ENCODE measurements around the gene MAGI1.

Gene MAGI1

DNA sequence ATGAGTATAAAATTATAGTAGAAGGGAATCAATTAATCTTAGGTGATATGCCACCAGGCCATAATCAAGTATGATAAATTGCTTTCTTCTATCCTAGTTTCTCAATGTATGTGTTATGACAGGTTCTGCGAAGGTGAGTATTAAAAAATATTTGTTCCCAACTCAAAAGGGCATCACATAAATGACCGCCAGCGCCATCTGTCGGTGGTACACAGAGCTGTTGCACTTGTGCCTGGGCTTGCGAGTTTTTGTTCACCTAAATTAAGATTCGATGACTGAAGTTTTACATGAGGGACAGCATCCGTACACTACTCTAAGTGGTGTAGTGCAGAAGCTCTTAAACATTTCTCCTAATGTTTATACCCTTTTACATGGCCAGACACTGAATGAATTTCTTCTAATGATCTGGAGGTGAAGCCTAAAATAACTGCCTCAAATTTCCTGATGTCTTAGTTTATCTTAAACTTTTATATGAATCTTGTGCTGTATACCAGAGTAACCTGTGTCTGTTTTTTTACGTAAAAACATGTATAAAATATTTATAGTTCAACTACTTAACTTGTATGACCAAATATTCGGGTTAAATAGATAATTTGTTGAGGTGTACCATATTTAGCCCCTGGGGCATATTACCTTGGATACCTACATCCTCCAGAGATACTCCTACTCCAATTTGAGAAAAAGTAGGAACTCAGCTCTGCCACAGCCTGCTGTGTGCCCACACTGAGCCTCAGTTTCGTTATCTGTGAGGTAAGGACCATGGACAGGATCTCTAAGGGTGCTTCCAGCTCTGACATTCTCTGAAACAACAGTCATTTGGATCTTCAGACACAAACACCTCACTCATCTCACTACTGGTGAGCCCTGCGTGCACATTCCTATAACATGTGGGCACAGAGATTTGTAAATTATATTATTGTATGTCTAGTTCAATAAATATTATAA lies 365.6 kb downstream of the MAGI1 start:
- TF ChIP-seq, protein P1, sequence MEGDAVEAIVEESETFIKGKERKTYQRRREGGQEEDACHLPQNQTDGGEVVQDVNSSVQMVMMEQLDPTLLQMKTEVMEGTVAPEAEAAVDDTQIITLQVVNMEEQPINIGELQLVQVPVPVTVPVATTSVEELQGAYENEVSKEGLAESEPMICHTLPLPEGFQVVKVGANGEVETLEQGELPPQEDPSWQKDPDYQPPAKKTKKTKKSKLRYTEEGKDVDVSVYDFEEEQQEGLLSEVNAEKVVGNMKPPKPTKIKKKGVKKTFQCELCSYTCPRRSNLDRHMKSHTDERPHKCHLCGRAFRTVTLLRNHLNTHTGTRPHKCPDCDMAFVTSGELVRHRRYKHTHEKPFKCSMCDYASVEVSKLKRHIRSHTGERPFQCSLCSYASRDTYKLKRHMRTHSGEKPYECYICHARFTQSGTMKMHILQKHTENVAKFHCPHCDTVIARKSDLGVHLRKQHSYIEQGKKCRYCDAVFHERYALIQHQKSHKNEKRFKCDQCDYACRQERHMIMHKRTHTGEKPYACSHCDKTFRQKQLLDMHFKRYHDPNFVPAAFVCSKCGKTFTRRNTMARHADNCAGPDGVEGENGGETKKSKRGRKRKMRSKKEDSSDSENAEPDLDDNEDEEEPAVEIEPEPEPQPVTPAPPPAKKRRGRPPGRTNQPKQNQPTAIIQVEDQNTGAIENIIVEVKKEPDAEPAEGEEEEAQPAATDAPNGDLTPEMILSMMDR (conservative IDR thresholded peaks at IDR 0.05), result peak; percentile 87
- no peak for TF ChIP-seq ZFX (IDR thresholded peaks at IDR 0.05)
- H3K27ac ChIP-seq, result no peak overlapping the region

DNA sequence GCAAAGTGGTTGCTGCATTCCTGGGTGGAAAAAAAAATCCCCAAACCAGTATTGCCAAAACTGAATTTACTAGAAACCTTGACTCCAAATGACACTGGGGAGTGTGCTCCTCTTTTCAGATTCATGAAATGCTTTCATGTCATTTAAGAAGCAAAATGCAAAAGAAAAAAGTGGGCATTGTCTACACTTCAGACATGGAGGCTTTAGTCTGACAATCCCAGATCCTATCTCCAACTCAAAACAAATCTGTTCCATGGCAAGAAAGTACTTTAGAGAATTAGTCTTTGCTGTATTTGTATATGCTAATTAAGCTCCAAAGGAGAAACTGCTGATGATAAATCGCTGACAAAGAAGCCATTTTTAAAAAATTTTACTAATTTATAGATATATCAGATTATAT lies 366.7 kb downstream of the MAGI1 start:
- H3K27ac ChIP-seq, result no peak overlapping the region
- TF ChIP-seq ZFX (IDR thresholded peaks at IDR 0.05), result no peak
- TF ChIP-seq, protein P1 (conservative IDR thresholded peaks at IDR 0.05), result no peak

DNA sequence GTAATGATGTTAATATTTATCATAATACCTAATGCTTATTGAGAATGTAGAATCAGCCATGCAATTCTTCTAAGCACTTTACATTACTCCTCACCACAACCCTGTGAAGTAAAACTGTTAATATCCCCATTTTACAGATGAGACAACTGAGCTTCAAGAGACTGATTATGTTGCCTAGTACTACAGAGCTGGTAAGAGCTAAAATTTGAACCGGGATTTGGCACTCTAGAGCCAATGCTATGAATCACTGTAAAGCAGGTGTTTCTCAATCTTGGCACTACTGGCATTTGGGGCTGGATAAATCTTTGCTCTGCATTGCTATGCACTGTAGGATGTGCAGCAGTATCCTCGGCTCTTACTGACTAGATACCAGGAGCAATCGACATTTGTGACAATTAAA lies 367.7 kb downstream of the MAGI1 start:
- no peak overlapping the region for H3K27ac ChIP-seq
- TF ChIP-seq, protein P1 (conservative IDR thresholded peaks at IDR 0.05), result no peak
- TF ChIP-seq ZFX (IDR thresholded peaks at IDR 0.05), result no peak

DNA sequence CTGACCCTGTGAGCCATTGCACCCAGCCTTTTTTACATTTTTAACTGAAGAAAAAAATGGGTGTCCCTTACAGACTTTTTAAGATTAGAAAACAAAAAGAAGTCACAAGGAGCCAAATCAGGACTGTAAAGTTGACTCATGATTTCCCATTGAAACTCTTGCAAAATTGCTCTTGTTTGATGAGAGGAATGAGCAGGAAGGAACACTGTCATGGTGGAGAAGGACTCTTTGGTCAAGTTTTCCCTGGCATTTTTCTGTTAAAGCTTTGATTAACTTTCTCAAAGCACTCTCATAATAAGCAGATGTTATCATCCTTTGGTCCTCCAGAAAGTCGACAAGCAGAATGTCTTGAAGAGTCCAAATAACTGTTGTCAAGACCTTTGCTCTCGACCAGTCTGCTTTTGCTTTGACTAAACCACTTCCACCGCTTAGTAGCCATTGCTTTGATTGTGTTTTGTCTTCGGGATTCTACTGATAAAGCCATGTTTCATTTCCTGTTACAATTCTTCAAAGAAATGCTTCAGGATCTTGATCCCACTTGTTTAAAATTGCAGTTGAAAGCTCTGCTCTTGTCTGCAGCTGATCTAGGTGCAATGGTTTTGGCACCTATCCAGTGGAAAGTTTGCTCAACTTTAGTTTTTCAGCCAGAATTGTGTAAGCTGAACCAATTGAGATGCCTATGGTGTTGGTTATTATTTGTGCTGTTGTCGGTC lies 369.4 kb downstream of the MAGI1 start:
- TF ChIP-seq, protein P1 (conservative IDR thresholded peaks at IDR 0.05), result no peak
- no peak for TF ChIP-seq ZFX (IDR thresholded peaks at IDR 0.05)
- no peak overlapping the region for H3K27ac ChIP-seq

DNA sequence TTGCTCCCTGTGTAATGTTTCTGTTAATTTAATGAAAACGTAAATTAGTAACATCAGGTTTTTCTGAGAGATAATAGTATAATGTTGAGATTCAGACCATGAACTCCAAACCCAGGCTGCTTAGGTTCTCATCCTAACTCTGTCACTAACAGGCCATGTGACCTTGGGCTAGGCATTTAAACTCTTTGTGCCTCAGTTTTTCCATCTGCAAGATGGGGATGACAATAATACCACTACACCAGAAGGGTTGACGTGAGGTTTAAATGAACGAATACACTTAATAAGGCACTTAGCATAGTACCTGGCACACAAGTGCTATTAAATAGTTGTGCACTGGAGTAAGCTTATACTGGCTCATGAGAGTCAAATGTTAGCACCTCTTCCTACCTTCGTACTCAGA lies 370.8 kb downstream of the MAGI1 start:
- H3K27ac ChIP-seq, result no peak overlapping the region
- TF ChIP-seq, protein P1 (conservative IDR thresholded peaks at IDR 0.05), result no peak
- no peak for TF ChIP-seq ZFX (IDR thresholded peaks at IDR 0.05)

DNA sequence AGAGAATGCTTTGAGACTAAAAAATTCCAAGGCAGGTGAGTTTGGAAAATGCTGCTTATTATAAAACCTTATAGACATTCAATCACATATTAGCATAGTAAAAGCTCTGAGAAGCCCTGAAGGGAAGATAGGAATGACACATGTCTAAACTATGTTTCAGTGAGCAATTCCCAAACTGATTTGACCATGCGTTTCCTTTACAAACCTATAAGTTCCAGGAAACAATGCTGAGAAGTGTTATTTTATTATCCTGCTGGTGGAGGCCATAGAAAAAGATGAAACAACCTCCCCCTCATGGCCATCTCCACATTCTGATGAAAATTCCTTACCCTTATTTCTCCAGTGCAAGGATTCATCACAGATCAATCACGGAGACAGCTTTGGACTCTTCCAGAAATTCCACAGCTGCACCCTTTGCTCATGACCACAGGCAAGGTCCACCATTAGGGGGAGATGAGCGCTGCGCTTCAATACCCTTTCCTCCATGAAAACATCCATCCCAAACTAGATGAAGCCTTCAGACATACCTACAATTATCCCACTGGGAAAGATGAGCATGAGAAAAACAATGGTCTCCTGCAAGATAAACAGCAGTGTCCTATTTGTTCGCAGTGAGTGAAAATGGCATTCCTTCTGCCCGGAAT lies 372.1 kb downstream of the MAGI1 start:
- TF ChIP-seq, protein P1 (conservative IDR thresholded peaks at IDR 0.05), result no peak
- TF ChIP-seq ZFX (IDR thresholded peaks at IDR 0.05), result no peak
- no peak overlapping the region for H3K27ac ChIP-seq

Data from C4-2B (cell line).